Stimulated activated CD4-positive, alpha-beta T cell treated with anti-CD3 and anti-CD28 coated beads, Interleukin-2, amount 100 ng/mL, for 4 hours (primary cell): Measurements from ENCODE around the gene MFAP4.
A peak's percentile ranks its signal among the peaks of the same experiment; 100 is the strongest.

Experiments used
- DNase-seq: peaks from one replicate; pipeline ENCODE4 v3.0.0-alpha.2; 2020; ENCODE audit warnings: low read depth

MFAP4 gene

DNA sequence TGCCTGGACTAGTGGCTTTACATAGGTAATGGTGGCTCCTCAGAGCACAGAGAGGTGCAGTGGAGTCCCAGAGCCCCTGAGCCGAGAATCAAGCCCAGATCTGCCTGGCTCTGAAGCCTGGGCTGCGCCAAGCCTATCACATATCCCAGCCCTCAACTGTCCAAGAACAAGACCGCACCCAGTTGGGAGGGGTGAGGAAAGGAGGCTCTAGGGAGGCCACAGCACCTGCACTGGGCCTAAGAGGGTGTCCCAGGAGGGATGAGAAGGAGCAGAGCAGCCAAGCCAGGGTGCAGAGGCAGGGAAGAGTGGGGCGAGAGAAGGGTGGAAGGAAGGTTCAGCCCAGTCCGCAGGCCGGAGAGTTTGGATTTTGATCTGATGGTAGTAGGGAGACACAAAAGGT lies 23.1 kb upstream of the MFAP4 start:
- no peak for DNase-seq

- DNase-seq, result peak; percentile 12
These were observed 22.5 kb upstream of the MFAP4 start for GRCh38 chr17:19409509-19409908.

DNA sequence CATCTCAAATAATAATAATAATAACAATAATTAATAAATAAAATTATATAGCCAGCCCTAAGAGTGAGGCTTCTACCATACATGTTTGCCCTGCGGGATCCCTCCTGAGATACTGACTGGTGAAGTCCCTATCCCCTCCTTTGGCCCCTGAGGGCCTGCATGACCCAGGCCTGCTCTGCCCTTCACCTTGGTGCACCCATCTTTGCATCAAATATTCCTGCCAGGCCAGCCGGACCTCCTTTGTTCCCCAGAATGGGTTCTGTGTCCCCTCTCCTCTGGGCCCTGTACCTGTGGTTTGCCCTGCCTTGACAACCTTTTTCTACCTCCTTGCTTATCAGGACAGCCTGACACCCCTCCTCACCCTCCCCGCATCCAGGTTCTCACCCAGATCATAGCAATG lies 22.1 kb upstream of the MFAP4 start:
- DNase-seq, result no peak

GRCh38 chr17:19408346-19408710 lies 21.3 kb upstream of the MFAP4 start:
- no peak for DNase-seq

DNA sequence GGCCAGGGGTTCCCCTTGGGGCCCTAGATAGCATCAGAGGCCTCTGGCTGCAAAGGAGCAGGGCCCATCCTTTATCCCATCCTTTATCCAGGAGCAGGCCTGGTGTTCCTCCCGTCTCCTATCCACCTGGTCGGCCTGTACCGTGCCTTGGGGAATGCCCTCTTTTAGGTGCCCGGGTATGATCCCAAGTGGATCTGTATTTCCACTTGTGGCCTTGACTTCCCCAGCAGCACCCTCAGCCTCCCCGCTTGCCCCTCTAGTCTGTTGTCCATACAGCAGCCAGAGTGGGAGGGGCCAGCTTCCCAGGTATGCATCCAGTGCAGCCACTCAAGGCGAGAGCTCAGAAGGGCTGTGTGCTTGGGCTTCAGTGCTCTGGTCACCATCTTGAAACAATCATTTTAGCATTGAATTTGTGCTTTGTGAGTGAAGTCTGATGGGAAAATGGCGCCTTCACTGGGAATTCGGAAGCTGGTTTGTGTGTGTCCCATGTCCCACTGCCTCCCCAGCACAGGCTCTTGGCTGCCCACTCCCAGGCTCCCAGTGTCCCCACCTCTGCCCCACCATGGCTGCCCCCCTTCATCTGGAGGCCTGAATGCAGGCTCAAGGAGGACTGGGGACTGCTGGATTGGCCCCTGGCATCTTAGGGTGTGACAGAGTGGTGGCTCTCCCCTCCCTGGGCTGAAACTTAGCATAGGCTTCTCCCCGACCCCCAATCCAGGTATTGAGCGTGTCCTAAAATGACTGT lies 20.8 kb upstream of the MFAP4 start:
- no peak for DNase-seq

DNA sequence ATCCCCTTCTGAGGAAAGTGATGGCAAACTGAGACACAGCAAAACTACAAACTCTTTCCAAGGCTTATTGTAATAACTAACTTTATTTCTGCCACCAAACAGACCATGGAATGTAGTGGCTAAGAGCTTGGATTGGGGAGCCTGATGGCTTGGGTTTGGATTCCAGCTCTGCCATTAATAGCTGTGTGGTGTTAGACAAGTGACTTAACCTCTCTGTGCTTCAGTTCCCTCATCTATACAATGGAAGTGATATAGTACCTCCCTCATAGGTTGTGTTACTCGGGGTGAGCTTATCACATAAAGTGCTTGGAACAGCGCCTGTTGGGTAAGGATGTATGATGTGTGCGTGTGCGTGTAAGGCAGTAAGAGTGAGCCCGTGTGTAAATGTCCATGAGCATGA lies 18.1 kb upstream of the MFAP4 start:
- no peak for DNase-seq

GRCh38 chr17:19404264-19404663 lies 17.3 kb upstream of the MFAP4 start:
- DNase-seq, result no peak

DNA sequence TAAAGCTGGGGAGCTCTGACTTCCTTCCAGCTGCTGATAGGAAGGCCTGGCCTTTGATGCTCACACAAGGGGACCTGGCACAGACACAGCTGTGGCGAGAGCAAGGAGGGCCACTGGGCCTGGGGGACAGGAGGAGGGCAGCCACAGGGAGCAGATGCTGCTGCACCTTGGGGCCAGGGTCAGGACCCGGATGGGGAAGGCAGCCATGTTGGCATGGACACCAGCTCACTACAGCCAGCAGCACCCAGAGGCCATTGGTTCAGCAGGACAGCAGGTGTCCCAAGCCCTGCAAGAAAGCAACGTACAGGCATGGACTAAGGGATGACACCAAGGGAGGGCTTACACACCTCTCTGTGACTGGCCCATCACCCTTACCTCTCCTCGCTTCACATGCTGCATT lies 16.0 kb upstream of the MFAP4 start:
- DNase-seq, result no peak

GRCh38 chr17:19402171-19402570 lies 15.2 kb upstream of the MFAP4 start:
- no peak for DNase-seq

DNA sequence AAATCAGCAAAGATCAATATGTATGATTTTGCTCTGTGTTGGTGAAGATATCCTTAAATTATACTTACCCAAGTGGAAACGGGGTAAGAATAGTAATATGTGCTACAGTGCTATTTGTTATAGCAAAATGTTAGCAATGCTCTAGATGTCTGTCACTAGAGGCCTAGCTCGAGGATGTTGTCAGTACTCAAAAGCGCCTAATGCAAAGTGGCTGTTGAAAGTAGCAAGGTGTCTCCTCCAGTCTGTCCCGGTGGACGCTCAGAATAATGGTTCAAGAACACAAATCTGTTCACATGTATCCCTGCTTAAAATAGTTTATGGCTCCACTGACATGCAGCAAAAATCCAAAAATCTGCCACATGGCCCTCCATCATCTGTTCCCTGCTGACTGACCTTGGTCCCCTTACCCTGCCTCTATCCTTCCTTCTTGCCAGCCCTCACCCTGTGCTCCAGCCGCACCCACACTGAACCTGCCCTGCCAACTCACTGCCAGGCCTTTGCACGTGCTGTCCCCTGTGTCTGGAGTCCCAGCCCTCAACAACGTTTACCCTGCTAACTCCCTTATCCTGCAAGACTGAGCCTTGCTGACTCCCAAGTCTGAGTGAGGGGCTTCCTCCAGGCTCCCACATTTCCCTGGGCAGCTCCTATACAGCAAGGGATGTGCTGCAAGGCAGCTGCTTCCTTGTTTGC lies 14.5 kb upstream of the MFAP4 start:
- no peak for DNase-seq

DNA sequence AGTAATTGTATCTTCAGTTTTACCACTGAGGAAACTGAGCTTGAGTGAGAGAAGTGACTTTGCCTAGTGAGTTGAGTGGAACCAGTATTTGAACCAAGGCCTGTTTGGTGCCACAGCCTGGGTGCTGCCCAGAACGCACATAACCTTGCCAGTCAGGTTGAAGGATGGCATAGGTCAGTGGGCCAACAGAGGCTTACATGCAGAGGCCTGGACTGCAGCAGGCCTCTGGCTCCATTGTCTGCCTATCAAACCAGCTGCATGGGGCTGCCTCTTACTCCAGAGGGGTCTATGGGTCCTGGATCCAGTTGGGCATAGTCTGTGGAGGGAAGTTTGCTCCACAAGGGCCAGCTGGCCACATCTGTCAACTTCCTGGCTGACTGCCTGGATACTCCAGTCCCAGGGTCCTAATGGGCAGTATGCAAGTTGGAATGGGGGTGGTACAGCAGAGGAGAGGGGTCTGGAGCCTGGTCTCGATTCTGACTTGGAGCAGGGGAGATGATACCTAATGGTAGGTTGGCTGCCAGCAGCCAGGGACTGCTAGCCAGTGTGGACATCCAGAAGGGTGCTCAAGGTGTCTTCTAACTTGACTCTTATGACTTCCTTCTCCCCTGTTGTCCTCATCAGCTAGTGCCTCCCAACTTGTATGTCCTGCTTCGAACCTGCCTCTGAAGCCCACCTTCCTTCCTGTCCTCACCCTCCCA lies 12.9 kb upstream of the MFAP4 start:
- DNase-seq, result no peak

- DNase-seq, result no peak
These were observed 11.6 kb upstream of the MFAP4 start for GRCh38 chr17:19398301-19399181.

DNA sequence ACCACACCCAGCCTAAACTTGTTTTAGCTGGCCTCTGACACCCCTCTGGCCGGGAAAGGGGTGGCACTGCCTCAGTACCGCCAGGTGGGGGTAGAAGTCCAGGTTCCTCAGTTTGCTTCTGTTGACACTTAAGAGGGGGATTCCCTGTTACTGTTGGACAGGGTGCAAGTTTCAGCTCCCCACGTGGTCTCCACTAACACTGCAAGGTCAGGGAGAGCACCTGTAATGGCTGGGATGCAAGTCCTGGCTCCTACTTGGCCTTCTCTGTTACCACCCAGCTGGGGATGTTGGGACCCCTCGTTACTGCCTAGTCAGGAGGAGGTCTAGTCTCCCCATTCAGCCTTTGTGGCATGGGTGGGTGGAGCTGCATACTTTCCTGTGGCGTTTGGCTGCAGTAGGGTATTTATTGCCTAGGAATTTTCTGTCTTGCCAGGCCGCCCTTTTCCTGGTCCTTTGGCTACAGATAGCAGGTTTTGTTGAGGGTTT lies 10.6 kb upstream of the MFAP4 start:
- DNase-seq, result no peak

- DNase-seq, result no peak
These were observed 5.3 kb upstream of the MFAP4 start for GRCh38 chr17:19392303-19392702.

DNA sequence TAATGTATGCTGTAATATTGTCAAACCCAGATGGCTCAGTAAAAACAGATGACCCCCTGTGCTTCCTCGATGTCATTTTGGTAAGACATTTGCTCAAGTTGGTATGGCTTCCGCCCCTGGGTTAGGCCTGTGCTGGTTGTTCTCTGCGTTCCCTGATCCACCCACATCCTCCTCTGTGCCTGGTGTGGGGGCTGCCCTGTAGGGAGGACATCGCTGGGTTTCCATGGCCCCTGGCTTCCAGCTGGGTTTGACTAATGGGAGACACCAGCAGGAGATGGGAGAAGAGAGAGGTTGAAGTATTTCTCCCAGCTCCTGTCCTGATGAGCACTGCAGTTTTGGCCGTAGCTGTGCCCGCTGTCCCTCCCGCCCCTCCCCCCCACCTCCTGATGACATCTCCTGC lies 4.4 kb upstream of the MFAP4 start:
- no peak for DNase-seq

- no peak for DNase-seq
These were observed 4.0 kb upstream of the MFAP4 start for GRCh38 chr17:19390951-19391350.

- DNase-seq, result no peak
These were observed 2.1 kb upstream of the MFAP4 start for GRCh38 chr17:19388791-19389785.

DNA sequence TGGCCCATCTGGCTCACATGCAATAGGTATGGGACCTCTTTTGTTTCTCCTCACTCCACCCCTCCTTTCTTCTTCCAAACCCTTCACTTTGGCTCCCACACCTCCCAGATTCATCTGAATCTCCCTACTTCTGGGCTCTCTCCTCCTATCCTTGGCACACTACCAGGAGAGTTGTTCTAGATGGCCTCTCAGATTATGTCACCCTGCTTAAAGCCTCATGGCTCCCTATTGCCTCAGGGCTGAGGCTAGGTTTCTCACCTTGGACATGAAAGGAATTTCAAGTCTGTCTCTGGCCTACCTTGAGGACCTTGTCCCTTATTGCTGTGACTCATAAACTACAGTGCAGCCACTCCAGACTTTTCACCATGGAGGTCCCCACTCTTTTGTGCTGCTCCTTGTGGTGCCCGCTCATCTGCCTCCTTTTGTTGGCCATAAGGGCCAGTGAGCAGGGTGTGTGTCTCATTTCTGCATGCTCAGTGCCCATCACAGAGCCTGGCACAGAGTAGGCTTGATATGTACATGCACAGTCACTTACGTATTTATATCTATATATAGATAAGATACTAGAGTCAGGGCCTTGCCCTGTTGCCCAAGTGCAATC lies 1.0 kb upstream of the MFAP4 start:
- no peak for DNase-seq

- no peak for DNase-seq
These were observed 700 bp downstream of the MFAP4 start for GRCh38 chr17:19386051-19386929.
